HG03521 (cell line): ENCODE data around the gene MAGI1.

Source experiments
- ATAC-seq: cut with Tn5 transposase; IDR thresholded peaks from one replicate; pipeline ENCODE4 v1.9.1; 2021; ENCODE audit warnings: mild to moderate bottlenecking, moderate library complexity; ENCODE audit not compliant: unreplicated experiment

The MAGI1 gene

DNA sequence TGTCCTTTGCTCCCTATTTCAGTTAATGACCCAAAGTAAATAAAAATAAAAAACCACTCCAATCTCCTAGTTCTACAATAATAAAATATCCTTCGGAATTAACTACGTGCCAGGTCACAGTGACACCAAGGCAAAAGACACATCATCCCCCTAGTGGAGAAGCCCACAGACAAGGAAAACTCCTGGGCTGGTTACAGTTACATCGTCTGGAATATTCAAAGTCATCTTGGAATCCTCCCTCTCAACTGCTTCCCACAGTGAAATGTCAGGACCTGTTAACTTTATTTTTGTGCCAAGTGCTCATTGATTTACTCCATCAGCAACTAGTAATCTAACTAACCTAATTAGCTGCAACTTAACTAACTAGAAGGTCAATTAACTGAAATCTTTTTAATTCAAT, 349.3 kb downstream of the MAGI1 start:
- no peak for ATAC-seq

DNA sequence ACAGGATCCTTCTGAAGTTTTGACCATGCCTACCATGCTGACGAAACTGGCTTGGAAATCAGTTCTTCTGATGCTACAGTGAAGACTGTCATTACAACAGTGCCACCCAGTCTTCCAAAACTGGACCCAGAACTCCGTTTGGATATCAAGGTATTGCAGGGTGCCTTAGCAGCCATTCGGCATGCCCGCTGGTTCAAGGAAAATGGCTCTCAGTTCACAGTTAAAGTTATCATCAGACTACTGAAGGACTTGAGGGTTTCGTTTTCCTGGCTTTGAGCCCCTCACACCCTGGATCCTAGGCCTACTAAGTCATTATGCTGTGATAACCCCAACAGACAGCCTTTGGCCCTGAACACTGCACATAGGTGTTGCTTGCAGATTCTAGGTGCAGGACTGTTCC, 351.0 kb downstream of the MAGI1 start:
- ATAC-seq = no peak

DNA sequence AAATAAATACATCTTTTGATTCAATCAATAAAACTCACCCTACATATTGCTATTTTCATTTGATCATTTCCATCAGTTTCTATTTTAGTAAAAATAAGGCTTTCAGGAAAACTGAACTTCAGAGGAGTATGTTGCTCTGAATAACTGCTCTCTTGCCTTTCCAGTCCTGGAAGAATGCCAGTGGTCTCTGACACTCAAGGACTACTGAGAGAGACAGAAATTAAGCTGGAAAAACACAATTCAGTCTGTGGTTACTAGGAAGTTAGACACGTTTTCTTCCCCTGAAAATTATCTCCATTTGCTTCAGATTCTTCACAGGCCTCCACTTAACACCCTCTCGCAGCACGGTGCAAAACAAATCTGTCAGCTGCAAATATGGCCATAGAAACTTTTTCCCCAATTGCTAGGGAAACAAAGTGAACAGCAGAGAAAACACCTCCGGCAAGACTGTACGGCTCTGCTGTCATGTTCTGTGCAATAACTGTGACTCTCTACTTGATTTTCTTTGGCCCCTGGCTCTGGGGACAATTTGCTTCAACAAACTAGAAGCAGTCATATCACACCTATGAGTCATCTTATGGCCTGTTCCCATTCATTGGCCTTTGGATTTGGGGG, 353.0 kb downstream of the MAGI1 start:
- no peak for ATAC-seq

DNA sequence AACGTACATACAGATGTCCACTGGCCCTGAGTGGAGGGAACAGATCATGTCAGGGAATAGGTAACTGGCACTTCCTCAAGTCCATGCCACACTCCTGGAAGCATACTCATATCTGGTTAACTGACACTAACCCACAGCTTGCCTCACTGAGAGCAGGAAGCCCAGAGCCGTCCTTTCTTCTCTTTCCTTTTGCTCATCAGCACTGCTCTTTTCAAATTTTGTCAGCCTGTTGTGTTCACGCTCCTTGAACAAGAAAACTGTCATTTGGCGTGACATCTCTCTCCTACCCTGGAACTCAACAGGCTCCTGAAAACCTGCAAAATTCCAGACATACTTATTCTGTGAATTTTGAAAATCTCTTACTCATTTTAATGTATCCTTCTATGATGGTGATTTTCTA, 360.2 kb downstream of the MAGI1 start:
- no peak for ATAC-seq

DNA sequence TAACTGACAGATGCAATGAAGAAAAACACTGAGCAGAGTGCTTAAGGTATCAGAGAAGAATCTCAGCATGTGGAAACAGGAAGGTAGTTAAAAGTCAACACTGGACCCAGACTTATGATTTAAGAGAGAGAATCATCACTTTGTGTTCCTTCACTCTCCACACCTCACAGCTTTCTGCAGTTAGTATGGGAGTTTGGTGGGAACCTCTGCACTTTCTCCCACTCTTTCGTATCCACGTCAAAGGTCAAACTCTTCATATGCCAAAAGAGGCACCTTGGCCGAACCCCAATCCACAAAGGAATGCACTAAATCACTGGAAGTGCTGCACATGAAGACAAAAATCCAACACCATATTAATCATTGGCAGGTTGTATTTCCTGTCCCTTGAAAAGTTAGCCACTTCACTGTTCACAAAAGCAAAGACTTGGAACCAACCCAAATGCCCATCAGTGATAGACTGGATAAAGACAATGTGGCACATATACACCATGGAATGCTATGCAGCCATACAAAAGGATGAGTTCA, 361.2 kb downstream of the MAGI1 start:
- no peak for ATAC-seq

DNA sequence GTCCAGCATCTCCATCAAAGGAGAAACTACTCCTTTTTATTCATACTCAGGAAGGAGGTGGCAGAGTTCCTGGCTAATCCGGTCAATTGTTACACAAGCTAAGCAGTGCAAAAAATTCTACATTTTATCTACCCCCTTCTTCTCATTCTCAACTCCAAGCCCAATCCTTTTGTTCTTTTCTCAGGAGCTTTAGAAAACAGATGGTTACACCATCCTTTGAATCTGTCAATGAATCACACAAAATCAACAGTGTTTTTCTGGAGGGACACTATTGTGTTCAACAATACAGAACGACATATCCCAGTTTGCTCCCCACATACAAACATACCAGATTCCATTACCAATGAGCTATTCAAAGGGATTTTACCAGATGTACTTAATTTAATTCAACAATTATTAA, 362.1 kb downstream of the MAGI1 start:
- no peak for ATAC-seq

DNA sequence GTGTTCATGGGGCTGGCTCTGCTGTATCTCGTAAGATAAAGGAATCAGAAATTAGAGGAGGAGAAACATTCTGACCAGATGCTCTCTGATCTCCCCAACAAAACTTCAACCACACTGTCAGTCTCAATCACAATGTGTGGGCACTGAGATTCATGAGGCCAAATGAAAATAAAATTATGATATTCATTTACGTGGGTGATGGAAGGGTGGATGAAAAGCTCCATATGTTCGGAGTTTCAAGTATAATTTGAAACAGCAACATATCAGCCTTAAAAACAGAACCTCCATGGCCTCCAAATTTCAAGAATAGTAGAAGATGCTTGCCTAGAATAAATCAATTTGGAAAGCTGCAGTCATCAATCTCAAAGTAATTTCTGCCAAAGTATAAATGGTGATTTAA, 363.7 kb downstream of the MAGI1 start:
- no peak for ATAC-seq

DNA sequence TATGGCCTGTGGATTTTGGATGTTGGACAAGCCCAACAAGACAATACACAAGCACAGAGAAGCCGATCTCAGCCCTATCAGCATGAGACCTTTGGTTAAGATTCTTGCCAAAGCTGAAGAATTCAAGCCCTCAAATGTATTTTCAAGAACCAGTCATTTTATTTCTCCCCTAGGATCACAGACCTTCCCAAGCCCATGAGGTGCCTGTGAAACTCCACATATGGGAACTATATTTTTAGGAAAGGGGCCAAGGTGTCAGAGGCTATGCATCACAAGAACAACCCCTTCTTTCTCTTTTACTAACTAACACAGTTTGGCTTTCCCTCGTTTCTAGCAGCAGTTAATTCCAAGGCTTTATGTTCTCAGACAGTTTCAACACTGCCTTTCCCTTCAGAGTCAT, 364.5 kb downstream of the MAGI1 start:
- ATAC-seq = no peak

DNA sequence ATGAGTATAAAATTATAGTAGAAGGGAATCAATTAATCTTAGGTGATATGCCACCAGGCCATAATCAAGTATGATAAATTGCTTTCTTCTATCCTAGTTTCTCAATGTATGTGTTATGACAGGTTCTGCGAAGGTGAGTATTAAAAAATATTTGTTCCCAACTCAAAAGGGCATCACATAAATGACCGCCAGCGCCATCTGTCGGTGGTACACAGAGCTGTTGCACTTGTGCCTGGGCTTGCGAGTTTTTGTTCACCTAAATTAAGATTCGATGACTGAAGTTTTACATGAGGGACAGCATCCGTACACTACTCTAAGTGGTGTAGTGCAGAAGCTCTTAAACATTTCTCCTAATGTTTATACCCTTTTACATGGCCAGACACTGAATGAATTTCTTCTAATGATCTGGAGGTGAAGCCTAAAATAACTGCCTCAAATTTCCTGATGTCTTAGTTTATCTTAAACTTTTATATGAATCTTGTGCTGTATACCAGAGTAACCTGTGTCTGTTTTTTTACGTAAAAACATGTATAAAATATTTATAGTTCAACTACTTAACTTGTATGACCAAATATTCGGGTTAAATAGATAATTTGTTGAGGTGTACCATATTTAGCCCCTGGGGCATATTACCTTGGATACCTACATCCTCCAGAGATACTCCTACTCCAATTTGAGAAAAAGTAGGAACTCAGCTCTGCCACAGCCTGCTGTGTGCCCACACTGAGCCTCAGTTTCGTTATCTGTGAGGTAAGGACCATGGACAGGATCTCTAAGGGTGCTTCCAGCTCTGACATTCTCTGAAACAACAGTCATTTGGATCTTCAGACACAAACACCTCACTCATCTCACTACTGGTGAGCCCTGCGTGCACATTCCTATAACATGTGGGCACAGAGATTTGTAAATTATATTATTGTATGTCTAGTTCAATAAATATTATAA, 365.6 kb downstream of the MAGI1 start:
- ATAC-seq = no peak

DNA sequence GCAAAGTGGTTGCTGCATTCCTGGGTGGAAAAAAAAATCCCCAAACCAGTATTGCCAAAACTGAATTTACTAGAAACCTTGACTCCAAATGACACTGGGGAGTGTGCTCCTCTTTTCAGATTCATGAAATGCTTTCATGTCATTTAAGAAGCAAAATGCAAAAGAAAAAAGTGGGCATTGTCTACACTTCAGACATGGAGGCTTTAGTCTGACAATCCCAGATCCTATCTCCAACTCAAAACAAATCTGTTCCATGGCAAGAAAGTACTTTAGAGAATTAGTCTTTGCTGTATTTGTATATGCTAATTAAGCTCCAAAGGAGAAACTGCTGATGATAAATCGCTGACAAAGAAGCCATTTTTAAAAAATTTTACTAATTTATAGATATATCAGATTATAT, 366.7 kb downstream of the MAGI1 start:
- no peak for ATAC-seq

DNA sequence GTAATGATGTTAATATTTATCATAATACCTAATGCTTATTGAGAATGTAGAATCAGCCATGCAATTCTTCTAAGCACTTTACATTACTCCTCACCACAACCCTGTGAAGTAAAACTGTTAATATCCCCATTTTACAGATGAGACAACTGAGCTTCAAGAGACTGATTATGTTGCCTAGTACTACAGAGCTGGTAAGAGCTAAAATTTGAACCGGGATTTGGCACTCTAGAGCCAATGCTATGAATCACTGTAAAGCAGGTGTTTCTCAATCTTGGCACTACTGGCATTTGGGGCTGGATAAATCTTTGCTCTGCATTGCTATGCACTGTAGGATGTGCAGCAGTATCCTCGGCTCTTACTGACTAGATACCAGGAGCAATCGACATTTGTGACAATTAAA, 367.7 kb downstream of the MAGI1 start:
- ATAC-seq = no peak

DNA sequence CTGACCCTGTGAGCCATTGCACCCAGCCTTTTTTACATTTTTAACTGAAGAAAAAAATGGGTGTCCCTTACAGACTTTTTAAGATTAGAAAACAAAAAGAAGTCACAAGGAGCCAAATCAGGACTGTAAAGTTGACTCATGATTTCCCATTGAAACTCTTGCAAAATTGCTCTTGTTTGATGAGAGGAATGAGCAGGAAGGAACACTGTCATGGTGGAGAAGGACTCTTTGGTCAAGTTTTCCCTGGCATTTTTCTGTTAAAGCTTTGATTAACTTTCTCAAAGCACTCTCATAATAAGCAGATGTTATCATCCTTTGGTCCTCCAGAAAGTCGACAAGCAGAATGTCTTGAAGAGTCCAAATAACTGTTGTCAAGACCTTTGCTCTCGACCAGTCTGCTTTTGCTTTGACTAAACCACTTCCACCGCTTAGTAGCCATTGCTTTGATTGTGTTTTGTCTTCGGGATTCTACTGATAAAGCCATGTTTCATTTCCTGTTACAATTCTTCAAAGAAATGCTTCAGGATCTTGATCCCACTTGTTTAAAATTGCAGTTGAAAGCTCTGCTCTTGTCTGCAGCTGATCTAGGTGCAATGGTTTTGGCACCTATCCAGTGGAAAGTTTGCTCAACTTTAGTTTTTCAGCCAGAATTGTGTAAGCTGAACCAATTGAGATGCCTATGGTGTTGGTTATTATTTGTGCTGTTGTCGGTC, 369.4 kb downstream of the MAGI1 start:
- ATAC-seq = no peak

DNA sequence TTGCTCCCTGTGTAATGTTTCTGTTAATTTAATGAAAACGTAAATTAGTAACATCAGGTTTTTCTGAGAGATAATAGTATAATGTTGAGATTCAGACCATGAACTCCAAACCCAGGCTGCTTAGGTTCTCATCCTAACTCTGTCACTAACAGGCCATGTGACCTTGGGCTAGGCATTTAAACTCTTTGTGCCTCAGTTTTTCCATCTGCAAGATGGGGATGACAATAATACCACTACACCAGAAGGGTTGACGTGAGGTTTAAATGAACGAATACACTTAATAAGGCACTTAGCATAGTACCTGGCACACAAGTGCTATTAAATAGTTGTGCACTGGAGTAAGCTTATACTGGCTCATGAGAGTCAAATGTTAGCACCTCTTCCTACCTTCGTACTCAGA, 370.8 kb downstream of the MAGI1 start:
- no peak for ATAC-seq

DNA sequence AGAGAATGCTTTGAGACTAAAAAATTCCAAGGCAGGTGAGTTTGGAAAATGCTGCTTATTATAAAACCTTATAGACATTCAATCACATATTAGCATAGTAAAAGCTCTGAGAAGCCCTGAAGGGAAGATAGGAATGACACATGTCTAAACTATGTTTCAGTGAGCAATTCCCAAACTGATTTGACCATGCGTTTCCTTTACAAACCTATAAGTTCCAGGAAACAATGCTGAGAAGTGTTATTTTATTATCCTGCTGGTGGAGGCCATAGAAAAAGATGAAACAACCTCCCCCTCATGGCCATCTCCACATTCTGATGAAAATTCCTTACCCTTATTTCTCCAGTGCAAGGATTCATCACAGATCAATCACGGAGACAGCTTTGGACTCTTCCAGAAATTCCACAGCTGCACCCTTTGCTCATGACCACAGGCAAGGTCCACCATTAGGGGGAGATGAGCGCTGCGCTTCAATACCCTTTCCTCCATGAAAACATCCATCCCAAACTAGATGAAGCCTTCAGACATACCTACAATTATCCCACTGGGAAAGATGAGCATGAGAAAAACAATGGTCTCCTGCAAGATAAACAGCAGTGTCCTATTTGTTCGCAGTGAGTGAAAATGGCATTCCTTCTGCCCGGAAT, 372.1 kb downstream of the MAGI1 start:
- ATAC-seq = no peak

DNA sequence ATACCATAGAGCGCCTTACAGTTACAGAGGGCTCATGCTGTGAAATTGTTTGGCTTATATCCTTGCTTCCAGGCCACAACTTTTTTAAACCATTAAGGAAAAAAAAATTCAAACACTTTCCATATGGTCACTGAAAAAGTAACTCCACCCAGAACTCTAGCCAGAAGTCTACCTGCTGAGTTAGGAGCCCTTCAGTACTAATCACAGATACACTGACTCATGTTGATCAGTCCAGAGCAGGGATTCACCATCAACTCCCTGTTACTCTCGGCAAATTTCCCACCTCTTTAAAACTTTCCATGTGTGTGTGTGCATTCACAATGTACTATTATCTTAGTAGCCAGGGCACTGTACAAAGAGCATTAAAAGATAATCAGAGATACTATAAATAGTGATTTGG, 372.8 kb downstream of the MAGI1 start:
- no peak for ATAC-seq

DNA sequence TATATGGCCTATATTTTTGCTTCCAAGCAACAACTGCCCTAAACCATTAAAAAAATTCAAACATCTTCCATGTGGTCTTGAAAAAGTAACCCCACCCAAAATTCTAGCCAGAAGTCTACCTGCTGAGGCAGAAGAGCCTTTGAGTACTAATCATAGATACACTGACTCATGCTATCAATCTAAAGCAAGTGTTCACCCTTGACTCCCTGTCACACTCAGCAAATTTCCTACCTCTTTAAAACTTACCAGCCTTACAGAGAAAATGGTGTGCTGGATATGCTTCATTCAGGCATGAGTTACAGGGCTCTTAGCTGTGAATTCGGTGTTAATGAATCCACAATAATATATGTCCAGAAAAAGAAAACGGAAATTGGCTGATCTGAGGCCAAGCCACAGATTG, 373.8 kb downstream of the MAGI1 start:
- ATAC-seq = no peak

DNA sequence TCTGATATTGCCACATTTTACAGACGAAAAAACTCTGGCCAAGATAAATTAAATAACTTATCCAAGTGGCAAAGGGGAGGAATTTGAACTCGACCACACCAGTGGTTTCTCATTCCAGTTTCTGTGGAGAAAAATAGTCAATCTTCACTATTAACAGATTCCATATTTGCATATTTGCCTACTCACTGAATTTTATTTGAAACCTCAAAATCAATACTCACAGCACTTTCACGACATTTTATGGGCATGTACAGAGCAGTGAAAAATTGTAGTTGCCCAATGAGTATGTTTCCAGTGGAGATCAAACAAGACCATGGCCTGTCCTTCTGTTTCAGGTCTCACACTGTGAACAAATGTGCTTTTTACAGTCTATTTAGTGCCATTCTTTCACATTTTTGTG, 374.3 kb downstream of the MAGI1 start:
- ATAC-seq = no peak

DNA sequence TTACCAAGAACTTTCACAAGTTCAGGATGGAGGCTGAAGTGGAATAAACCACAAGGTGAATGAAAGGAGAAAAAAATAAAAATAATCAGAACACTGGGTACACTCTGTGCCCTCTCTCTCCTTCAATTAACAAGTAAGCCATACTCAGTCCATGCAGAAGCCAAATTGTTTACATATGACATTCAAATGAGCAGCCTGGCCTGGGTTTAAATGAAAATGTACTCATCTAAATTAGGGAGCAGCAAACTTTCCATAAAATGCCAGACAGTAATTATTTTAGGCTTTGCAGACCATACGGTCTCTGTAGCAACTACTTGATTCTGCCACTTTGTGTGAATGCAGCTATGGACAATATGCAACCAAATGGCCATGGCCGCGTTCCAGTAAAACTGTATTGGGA, 376.6 kb downstream of the MAGI1 start:
- ATAC-seq = no peak

DNA sequence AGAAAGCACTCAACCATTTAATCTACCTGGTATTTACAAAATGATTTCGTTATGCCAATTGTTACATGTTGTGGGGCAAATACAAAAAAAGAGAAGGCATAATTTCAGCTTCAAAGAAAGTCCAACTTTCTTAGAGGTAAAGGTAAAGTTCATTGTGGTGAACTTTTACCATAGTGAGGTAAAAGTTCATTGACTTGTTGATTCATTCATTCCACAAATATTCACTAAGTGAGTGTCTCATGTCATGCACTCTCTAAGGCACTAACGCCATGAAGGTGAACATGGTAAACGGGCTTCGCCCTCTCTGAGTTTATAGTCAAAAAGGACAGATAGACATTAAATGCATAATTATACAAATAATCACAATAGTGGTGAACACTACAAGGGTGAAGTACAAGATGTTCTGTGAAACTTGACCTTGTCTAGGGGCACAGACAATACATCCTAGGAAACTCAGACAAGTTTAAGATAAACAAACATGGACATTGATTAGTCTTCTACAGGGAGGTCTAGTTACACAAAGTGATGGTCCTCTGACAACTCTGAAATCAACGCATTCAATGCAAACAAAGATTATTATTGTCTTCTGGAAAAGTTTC, 378.6 kb downstream of the MAGI1 start:
- ATAC-seq = no peak

DNA sequence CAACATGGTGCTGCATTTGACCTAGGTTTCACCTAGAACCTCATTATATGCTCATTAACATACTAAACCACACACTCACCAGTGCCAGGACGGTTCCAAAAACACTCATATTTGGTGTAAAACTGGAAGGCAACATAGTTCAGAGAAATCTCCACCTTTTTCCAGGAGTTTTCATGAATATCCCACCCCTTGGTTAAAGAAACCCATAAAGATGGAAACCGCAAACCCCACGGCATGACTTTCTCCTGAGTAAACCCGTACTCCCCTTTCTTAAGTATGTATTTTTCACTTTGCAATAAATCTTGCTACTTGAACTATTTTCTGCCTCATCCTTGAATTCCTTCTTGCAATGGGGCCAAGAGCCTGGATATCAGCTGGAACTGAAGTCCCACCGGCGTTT, 379.3 kb downstream of the MAGI1 start:
- ATAC-seq = no peak

DNA sequence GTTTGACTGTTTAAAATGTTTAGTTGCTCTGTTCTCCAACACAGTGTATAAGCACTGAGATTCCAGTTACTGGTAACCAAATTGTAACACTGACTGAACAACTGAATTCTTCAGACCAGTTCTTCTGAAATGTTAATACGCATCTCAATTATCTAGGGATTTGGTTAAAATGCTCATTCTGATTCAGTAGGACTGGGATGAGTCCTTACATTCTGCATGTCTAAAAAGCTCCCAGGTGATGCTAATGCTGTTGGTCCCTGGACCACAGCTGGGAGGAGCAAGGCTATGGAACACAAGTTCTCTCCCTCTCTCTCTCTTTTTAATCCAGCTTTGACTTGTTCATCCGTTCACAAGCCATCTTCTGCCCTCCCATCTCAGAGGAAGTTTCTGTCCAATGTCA, 380.3 kb downstream of the MAGI1 start:
- no peak for ATAC-seq
